Thoracic aorta (tissue), 2 donors: Measurements from ENCODE around the gene SPINT2. TPM values are rescaled to one million over a fixed set of nuclear protein-coding genes. Genes with fewer than 3 reads are reported as not detected.

Experiments used
- ATAC-seq: fragments of 150-250 bp; one replicate; pipeline ENCODE4 v1.8.0; 2017; ENCODE audit warnings: low read depth; ENCODE audit not compliant: insufficient number of reproducible peaks, low FRiP score
- DNase-seq: peaks from one replicate; pipeline ENCODE4 v3.0.0-alpha.2; 2020; ENCODE audit warnings: low spot score
- H3K27ac ChIP-seq, 2 donors: fragments of 200-600 bp; sonication (generic); 1 replicate in 1 of 2; 2 replicates in 1 of 2; pipeline ENCODE4 v1.5.1; 2016; ENCODE audit warnings: mild to moderate bottlenecking in 2 of 2, moderate library complexity in 2 of 2
- H3K27me3 ChIP-seq: fragments of 200-600 bp; sonication (generic); replicated peaks from 2 replicates; pipeline ENCODE4 v1.6.0; 2016; ENCODE audit warnings: mild to moderate bottlenecking; ENCODE audit not compliant: insufficient read depth
- H3K36me3 ChIP-seq: fragments of 200-600 bp; sonication (generic); one replicate; pipeline ENCODE4 v1.5.1; 2016
- H3K4me1 ChIP-seq, 2 donors: fragments of 200-600 bp; sonication (generic); 1 replicate in 1 of 2; 2 replicates in 1 of 2; pipeline versions ENCODE4 v1.5.1 to v1.6.0; 2016; ENCODE audit warnings: low read depth in 2 of 2, mild to moderate bottlenecking in 1 of 2; ENCODE audit not compliant: control insufficient read depth in 1 of 2
- H3K4me3 ChIP-seq: fragments of 200-600 bp; sonication (generic); 2 replicates; pipeline ENCODE4 v1.5.1; 2016; ENCODE audit warnings: mild to moderate bottlenecking
- H3K9me3 ChIP-seq: fragments of 200-600 bp; sonication (generic); 2 replicates; pipeline ENCODE4 v1.5.1; 2016
- total RNA-seq, 2 donors: library from RNA; depleted of rRNA; stranded (reverse); fragments of >200 nt; gene quantifications; one replicate each; pipeline versions ENCODE4 v1.1.0 to v1.2.3, GENCODE V29; 2016
- TF ChIP-seq, protein P1 (sequence below): fragments of 200-600 bp; sonication (generic); IDR thresholded peaks from one replicate; pipeline ENCODE4 v1.5.1; 2019; ENCODE audit warnings: antibody characterized with exemption

SPINT2 gene
- total RNA-seq, 2 donors from 2014 or later: 218 to 480 TPM

DNA sequence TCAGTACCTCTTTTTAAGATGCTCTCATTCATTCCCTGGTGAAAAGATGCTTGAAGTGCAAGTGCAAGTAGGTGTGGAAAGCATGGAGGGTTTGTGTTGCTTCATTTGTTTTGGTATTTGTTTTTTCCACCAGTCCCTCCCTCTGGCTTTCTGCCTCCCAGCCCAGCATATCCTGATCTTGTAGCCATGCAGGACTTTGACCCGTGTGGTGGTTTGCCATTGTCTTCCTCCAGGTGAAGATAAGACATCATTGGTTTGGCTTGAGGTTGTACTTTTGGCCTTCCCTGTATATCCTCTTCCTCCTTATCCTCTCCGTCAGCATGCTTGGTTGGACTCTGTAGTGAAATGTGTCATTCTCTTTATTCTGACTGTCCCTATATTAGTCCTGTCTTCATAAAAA is 9.1 kb downstream of the SPINT2 start:
- peaks cover 49 to 80% of the 10 kb centered on the region in 2 donors for H3K4me1 ChIP-seq
- no peak for ATAC-seq

DNA sequence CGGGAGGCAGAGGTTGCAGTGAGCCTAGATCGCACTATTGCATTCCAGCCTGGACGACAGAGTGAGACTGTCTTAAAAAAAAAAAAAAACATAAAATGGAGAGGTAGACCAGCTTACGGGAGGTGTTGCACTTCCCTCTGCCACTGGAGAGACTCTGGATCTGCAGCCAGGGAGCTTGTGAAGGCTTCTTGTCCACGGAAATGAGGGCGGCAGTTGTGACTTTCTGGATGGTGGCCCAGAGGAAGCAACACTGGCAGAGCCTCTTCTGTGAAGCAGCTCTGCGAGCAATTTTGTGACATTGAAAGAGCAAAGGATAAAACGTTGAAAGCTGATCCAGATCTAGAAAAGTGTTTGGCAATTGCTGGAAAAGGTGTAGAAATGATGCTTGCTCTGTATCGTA is 10.4 kb downstream of the SPINT2 start:
- DNase-seq (no peak), ATAC-seq (no peak)
- no peaks in the 10 kb centered on the region for H3K9me3 ChIP-seq
- H3K27me3 ChIP-seq: no peaks in the 10 kb centered on the region
- H3K27ac ChIP-seq: peak overlapping the region; percentile 48 to 90
- no peaks in the 10 kb centered on the region for H3K36me3 ChIP-seq
- TF ChIP-seq, protein P1, sequence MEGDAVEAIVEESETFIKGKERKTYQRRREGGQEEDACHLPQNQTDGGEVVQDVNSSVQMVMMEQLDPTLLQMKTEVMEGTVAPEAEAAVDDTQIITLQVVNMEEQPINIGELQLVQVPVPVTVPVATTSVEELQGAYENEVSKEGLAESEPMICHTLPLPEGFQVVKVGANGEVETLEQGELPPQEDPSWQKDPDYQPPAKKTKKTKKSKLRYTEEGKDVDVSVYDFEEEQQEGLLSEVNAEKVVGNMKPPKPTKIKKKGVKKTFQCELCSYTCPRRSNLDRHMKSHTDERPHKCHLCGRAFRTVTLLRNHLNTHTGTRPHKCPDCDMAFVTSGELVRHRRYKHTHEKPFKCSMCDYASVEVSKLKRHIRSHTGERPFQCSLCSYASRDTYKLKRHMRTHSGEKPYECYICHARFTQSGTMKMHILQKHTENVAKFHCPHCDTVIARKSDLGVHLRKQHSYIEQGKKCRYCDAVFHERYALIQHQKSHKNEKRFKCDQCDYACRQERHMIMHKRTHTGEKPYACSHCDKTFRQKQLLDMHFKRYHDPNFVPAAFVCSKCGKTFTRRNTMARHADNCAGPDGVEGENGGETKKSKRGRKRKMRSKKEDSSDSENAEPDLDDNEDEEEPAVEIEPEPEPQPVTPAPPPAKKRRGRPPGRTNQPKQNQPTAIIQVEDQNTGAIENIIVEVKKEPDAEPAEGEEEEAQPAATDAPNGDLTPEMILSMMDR: no peak
- H3K4me3 ChIP-seq: no peak overlapping the region
- H3K4me1 ChIP-seq: peaks cover 48 to 76% of the 10 kb centered on the region in 2 donors

More for the DNA sequence above, 9.1 kb downstream of the SPINT2 start:
- no peak for DNase-seq
- TF ChIP-seq, protein P1: no peak
- H3K9me3 ChIP-seq: no peaks in the 10 kb centered on the region
- no peak overlapping the region for H3K4me3 ChIP-seq
- H3K36me3 ChIP-seq: no peaks in the 10 kb centered on the region
- H3K27me3 ChIP-seq: no peaks in the 10 kb centered on the region
- peak overlapping the region in 1 of 2 donors; percentile 48 for H3K27ac ChIP-seq

DNA sequence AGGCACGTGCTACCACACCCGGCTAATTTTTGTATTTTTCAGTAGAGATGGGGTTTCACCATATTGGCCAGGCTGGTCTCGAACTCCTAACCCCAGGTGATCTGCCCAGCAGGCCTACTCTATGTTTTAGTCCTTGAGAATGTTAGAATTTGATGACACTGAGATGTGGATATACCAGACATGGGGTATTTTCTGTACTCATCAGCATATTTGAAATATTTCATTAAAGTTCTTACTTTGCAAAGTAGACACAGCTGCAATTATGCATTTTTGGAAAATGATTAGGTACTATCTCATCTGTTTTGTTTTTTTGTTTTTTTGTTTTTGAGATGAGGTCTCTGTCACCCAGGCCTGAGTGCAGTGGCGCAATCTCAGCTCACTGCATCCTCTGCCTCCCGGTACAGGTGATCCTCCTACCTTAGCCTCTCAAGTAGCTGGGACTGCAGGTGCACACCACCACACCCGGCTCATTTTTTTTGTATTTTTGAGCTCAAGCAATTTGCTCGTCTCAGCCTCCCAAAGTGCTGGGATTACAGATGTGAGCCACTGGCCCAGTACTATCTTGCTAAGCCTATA is 12.7 kb downstream of the SPINT2 start:
- Histone ChIP-seq H3K27ac (peak overlapping the region; percentile 90 to 92), H3K4me3 (peak overlapping the region; percentile 22), H3K9me3 (no peaks in the 10 kb centered on the region), H3K27me3 (no peaks in the 10 kb centered on the region), H3K36me3 (no peaks in the 10 kb centered on the region), H3K4me1 (peaks cover 37 to 82% of the 10 kb centered on the region in 2 donors)
- ATAC-seq (no peak), DNase-seq (no peak)
- TF ChIP-seq, protein P1: no peak

DNA sequence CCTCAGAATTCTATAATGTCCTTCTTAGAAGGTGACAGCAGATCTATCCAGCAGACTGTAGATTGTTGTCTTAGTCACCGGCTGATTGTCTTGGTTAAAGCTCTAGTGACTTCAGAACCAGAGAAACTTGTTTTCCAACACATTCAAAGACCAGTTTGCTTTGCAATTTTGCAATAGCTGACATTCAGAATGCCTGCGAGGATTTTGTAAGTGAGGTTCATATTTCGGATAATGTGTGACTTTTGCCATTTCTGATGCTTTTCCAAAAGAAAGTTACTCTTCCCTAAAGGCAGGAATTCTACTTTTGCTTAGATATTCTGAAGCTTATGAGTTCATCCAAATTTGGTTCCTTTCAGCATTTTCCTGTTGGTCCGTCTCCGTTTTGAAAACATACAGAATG is 13.2 kb downstream of the SPINT2 start:
- Histone ChIP-seq H3K4me1 (peaks cover 38 to 87% of the 10 kb centered on the region in 2 donors), H3K36me3 (no peaks in the 10 kb centered on the region), H3K27me3 (no peaks in the 10 kb centered on the region), H3K9me3 (no peaks in the 10 kb centered on the region), H3K4me3 (peak overlapping the region; percentile 22), H3K27ac (peak overlapping the region; percentile 90 to 92)
- TF ChIP-seq, protein P1: no peak
- ATAC-seq: no peak
- DNase-seq: no peak

DNA sequence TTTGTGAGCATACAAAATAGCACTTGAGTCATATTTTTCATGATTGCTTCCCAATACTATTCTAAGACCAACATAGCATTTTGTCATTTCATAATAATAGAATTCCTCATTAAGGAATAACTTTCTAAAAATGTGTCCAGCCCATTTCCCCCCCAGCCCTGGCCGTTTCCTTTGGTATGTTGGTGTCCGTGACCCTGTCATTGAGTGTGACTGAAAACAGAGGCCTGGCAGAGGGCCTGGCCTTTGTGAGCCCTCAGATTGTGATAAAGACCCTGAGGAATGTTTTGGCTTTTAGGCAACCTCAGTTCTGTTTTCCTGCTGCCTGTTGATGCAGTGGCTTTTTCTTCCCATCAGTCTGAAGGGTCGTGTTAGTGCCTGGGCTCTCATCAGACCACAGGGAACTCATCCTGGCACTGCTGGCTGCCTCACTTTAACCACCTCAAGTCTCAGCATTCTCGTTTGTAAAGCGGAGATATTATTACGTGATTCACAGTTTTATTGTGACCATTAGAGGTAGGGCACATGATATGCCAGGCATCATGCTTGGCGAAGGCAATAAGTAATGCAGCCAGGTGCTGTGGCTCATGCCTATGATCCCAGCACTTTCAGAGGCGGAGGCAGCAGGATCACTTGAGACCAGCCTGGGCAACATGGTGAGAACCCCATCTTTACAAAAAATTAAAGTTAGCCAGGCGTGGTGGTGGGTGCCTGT is 13.8 kb downstream of the SPINT2 start:
- Histone ChIP-seq H3K9me3 (no peaks in the 10 kb centered on the region), H3K36me3 (no peaks in the 10 kb centered on the region), H3K27ac (peak overlapping the region; percentile 90 to 92), H3K27me3 (no peaks in the 10 kb centered on the region), H3K4me3 (peak overlapping the region; percentile 16), H3K4me1 (peaks cover 40 to 93% of the 10 kb centered on the region in 2 donors)
- peak; percentile 88 for DNase-seq
- TF ChIP-seq, protein P1: no peak
- ATAC-seq: peak; percentile 66
